ENCODE measurements around the gene LST1. TPM values are rescaled to one million over a fixed set of nuclear protein-coding genes. Genes with fewer than 3 reads are reported as not detected.

Gene LST1
- total and polyA plus RNA-seq, 4 donors, result 10.4 to 24.6 (median 13.4) TPM

DNA sequence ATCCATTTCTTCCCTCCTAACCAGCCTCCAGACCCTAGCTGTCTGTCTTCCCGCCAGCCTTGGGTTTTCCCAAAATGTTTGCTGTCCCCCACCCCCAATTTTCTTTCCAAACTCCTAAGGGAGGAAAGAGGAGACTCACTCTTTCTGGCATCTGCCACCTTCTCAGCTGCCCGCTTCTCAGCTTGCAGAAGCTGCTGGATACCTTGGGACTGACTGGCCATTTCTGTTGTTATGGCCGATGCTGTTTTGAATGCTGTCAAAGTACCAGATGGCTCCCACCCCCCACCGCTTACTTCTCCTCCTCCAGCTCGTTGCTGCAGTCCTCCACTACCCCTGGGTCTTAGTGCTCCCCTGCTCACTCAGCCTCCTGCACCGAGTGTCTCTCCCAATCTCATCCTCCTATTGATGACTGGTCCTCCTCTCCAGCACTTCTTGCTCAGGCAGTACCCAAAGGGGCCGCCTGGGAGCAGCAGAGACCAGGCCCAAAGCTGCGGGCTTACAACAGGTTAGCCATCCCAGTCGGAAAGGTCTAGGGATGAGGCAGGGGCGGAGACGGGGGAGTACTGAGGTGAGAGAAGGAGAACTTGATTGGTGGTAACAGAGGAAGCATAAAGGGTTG is 39.6 kb upstream of the LST1 start, which contains the start of gene ATP6V1G2 (continued):
- no peak for TF ChIP-seq YY1 (IDR thresholded peaks at IDR 0.05)
- peak in 1 of 2 donors; percentile 48 for TF ChIP-seq RXRA (IDR thresholded peaks at IDR 0.05)
- no peak for TF ChIP-seq TAF1 (conservative IDR thresholded peaks at IDR 0.05)

DNA sequence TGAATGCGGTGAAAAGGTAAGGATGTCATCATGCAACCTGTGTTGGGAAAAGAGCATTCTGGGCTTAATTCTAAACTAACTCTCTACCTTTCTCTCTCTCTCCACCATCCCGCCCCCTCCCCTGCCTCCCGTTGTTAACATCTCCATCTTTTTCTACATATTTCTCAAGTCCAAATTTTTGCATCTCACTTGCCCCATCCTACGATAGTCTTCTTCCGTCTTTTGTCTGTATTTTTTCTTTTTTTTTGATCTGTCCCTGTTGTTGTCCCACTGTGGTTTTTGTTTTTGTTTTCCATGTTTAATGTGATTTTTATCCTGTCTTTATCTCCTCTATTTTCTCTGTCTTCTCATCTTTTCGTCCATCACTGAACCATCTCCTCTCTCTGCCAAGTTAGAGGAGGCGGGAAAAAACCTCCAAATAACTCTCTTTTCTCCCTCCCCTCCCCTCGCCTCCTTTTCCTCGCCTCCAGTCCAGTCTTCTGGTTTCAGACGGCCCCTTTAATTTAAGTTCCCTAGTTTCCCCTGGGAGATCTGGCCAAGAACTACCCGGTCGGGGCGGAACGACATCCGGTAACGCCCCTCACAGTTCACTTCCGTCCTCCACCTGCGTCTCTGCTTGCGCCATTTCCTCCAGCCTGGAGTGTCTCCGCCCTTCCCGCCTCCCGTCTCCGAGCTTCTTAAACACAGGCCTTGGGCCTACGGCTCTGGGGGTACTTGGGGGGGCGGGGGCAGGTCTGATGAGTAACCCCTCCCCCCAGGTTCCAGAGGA is 38.9 kb upstream of the LST1 start, which contains the start of gene NFKBIL1:
Gene NFKBIL1 (plus strand): TSS at position 651 of the 769 bp plus-strand sequence. CDS start 87 bp downstream, at position 738.
- DNase-seq (ENCODE audit: low spot score), result peak; percentile 90
- peak within 1 kb of the TSS; percentile 15 to 78 (median 56) for H3K4me3 ChIP-seq (ENCODE audit: low read depth in 1 of 3, low read length in 3 of 3)
- H3K9me3 ChIP-seq (ENCODE audit: control insufficient read depth in 4 of 4, low read length in 3 of 4), result no peaks in the 10 kb centered on the region
- peak within 1 kb of the TSS; percentile 51 to 97 for H3K9ac ChIP-seq (ENCODE audit: low read depth in 1 of 2, low read length in 2 of 2)
- H3K36me3 ChIP-seq (ENCODE audit: control insufficient read depth in 4 of 4, insufficient read depth in 3 of 4, low read depth in 1 of 4, low read length in 3 of 4), result peaks cover 0 to 13% (median 10%) of the 10 kb centered on the region in 4 donors
- H3K27ac ChIP-seq (ENCODE audit: low read depth in 1 of 2, low read length in 2 of 2), result peak within 1 kb of the TSS; percentile 52 to 84
- WGBS, result under 1% methylated on average over 25 of the region's 25 CpGs
- no peak for TF ChIP-seq FOXA2 (IDR thresholded peaks at IDR 0.05)
- peak in 1 of 2 donors; percentile 75 for TF ChIP-seq EGR1 (IDR thresholded peaks at IDR 0.05; ENCODE audit: low read depth in 2 of 2)
- TF ChIP-seq REST (IDR thresholded peaks at IDR 0.05), result peak; percentile 63
- peak; percentile 56 for TF ChIP-seq SP1 (IDR thresholded peaks at IDR 0.05)
- TF ChIP-seq RXRA (IDR thresholded peaks at IDR 0.05), result peak; percentile 52 to 67
- TF ChIP-seq RAD21 (IDR thresholded peaks at IDR 0.05), result peak in 1 of 2 donors; percentile 42
- peak; percentile 96 for TF ChIP-seq YY1 (IDR thresholded peaks at IDR 0.05)
- TF ChIP-seq NR2F2 (IDR thresholded peaks at IDR 0.05), result no peak
- TF ChIP-seq GABPA (IDR thresholded peaks at IDR 0.05 in 1 of 2, conservative IDR thresholded peaks at IDR 0.05 in 1 of 2), result peak; percentile 95 to 98
- no peak for TF ChIP-seq TAF1 (conservative IDR thresholded peaks at IDR 0.05)
- no peak for TF ChIP-seq ATF3 (IDR thresholded peaks at IDR 0.05)
- TF ChIP-seq, protein P1, sequence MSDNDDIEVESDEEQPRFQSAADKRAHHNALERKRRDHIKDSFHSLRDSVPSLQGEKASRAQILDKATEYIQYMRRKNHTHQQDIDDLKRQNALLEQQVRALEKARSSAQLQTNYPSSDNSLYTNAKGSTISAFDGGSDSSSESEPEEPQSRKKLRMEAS (IDR thresholded peaks at IDR 0.05), result peak; percentile 67
- no peak for TF ChIP-seq HNF4G (IDR thresholded peaks at IDR 0.05)
- peak in 1 of 2 donors; percentile 48 for TF ChIP-seq JUND (IDR thresholded peaks at IDR 0.05)
- TF ChIP-seq CTCF (IDR thresholded peaks at IDR 0.05; ENCODE audit: low read depth, low read length, missing input control), result peak; percentile 11
- TF ChIP-seq, protein P2, sequence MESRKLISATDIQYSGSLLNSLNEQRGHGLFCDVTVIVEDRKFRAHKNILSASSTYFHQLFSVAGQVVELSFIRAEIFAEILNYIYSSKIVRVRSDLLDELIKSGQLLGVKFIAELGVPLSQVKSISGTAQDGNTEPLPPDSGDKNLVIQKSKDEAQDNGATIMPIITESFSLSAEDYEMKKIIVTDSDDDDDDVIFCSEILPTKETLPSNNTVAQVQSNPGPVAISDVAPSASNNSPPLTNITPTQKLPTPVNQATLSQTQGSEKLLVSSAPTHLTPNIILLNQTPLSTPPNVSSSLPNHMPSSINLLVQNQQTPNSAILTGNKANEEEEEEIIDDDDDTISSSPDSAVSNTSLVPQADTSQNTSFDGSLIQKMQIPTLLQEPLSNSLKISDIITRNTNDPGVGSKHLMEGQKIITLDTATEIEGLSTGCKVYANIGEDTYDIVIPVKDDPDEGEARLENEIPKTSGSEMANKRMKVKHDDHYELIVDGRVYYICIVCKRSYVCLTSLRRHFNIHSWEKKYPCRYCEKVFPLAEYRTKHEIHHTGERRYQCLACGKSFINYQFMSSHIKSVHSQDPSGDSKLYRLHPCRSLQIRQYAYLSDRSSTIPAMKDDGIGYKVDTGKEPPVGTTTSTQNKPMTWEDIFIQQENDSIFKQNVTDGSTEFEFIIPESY (IDR thresholded peaks at IDR 0.05), result no peak
- TF ChIP-seq FOXA1 (IDR thresholded peaks at IDR 0.05), result no peak
- TF ChIP-seq HNF4A (conservative IDR thresholded peaks at IDR 0.05), result peak; percentile 25 to 47
- peaks cover 5 to 25% (median 17%) of the 10 kb centered on the region in 4 donors for H3K4me1 ChIP-seq (ENCODE audit: control insufficient read depth in 4 of 4, insufficient read depth in 4 of 4, low read length in 3 of 4)
- H3K27me3 ChIP-seq (ENCODE audit: control insufficient read depth in 4 of 4, insufficient read depth in 4 of 4, low read length in 3 of 4), result no peaks in the 10 kb centered on the region
